K562 (cell line): ENCODE results near the gene NSF. TPM values are rescaled to one million over a fixed set of nuclear protein-coding genes. Genes with fewer than 3 reads are reported as not detected.

Experiments used
- ARHGAP35 ChIP-seq: fragments of 450-650 bp; IDR thresholded peaks from 2 replicates; pipeline ENCODE4 v1.6.1; 2018; ENCODE audit not compliant: partially characterized antibody
- CHD1 ChIP-seq: fragments of 200-600 bp; sonication (generic); IDR thresholded peaks from one replicate; pipeline ENCODE4 v1.6.1; 2012; ENCODE audit warnings: mild to moderate bottlenecking, moderate library complexity, low read length, inconsistent platforms
- PHF21A ChIP-seq: fragments of 450-650 bp; IDR thresholded peaks from 2 replicates; pipeline ENCODE4 v1.6.1; 2017; ENCODE audit warnings: low read depth, borderline replicate concordance
- POLR2AphosphoS5 ChIP-seq: IDR thresholded peaks from 2 replicates; pipeline ENCODE4 v1.6.1; 2011; ENCODE audit warnings: mild to moderate bottlenecking, low read depth, low read length, moderate library complexity; ENCODE audit not compliant: control insufficient read depth, insufficient read depth
- PTRF ChIP-seq: fragments of 450-650 bp; IDR thresholded peaks from 2 replicates; pipeline ENCODE4 v1.6.1; 2016; ENCODE audit warnings: mild to moderate bottlenecking, missing genetic modification characterization, missing compliant biosample characterization
- SMAD3 ChIP-seq: fragments of 450-650 bp; formaldehyde crosslinking; conservative IDR thresholded peaks from 2 replicates; pipeline ENCODE4 v1.4.0; 2020; ENCODE audit warnings: mild to moderate bottlenecking
- SMARCE1 ChIP-seq: fragments of 450-650 bp; IDR thresholded peaks from 2 replicates; pipeline ENCODE4 v1.7.1; 2016; ENCODE audit warnings: mild to moderate bottlenecking
- TEAD2 ChIP-seq: fragments of 450-650 bp; IDR thresholded peaks from 2 replicates; pipeline ENCODE4 v1.6.1; 2016; ENCODE audit warnings: missing genetic modification characterization, control low read depth, missing compliant biosample characterization
- TRIM24 ChIP-seq, 2 experiments: fragments of 450-650 bp; IDR thresholded peaks; 2 replicates each; pipeline ENCODE4 v1.6.1; 2016
- polyA plus RNA-seq, 8 experiments: library from polyadenylated mRNA; depleted of rRNA in 4 of 8; stranded (reverse) in 5 of 8; unstranded in 3 of 8; fragments of >200 nt; fragmentation: Nextera tagmentation in 2 of 8; fragmentation: Illumina TruSeq in 1 of 8; extraction: Ambion mirVana in 2 of 8; extraction: Trizol in 1 of 8; gene quantifications; 2 replicates each; pipeline versions ENCODE4 v1.2.1 to v1.2.3, GENCODE V29; 2011 to 2014; ENCODE audit warnings: inconsistent platforms in 1 of 8, missing spikeins in 1 of 8
- total RNA-seq, 7 experiments: library from RNA; depleted of rRNA in 6 of 7; stranded (reverse); fragments of >200 nt in 6 of 7; fragmentation: Illumina TruSeq in 2 of 7; extraction: Trizol in 2 of 7; gene quantifications; 2 replicates each; pipeline versions ENCODE4 v1.2.1 to v1.2.3, GENCODE V29; 2011 to 2021; ENCODE audit warnings: low replicate concordance in 1 of 7
- TF ChIP-seq, protein P1 (sequence below): fragments of 250-450 bp; sonication (Bioruptor Pico); IDR thresholded peaks from 2 replicates; pipeline ENCODE4 v1.5.0; 2020; ENCODE audit warnings: mild to moderate bottlenecking
- TF ChIP-seq, protein P2 (sequence below): fragments of 250-450 bp; sonication (Bioruptor Pico); IDR thresholded peaks from 2 replicates; pipeline ENCODE4 v1.8.0; 2021; ENCODE audit warnings: borderline replicate concordance, mild to moderate bottlenecking, moderate library complexity; ENCODE audit not compliant: poor library complexity, severe bottlenecking
- TF ChIP-seq, protein P3 (sequence below): fragments of 250-450 bp; sonication (Bioruptor Pico); IDR thresholded peaks from 2 replicates; pipeline ENCODE4 v1.5.0; 2021
- TF ChIP-seq, protein P4 (sequence below): fragments of 450-650 bp; IDR thresholded peaks from 2 replicates; pipeline ENCODE4 v1.6.1; 2016; ENCODE audit warnings: antibody characterized with exemption
- TF ChIP-seq, protein P5 (sequence below), 2 experiments: fragments of 450-650 bp; IDR thresholded peaks; 2 replicates each; pipeline ENCODE4 v1.6.1; 2018; ENCODE audit warnings: mild to moderate bottlenecking in 2 of 2, low read depth in 1 of 2; ENCODE audit not compliant: partially characterized antibody in 2 of 2
- TF ChIP-seq, protein P6 (sequence below): fragments of 200-800 bp; sonication (Bioruptor generic); IDR thresholded peaks from 2 replicates; pipeline ENCODE4 v1.6.1; 2017; ENCODE audit warnings: missing genetic modification characterization, missing compliant biosample characterization
- TF ChIP-seq, protein P7 (sequence below): sonication (generic); formaldehyde crosslinking; IDR thresholded peaks from 2 replicates; pipeline ENCODE4 v1.8.1; 2023; ENCODE audit warnings: mild to moderate bottlenecking, missing genetic modification reagents, moderate library complexity

NSF gene
- total and polyA plus RNA-seq, 9 of the 15 experiments (the other 6 are each of a cell fraction or from before 2014, with no cell fraction given): 16.7 to 39.8 (median 36.7) TPM

DNA sequence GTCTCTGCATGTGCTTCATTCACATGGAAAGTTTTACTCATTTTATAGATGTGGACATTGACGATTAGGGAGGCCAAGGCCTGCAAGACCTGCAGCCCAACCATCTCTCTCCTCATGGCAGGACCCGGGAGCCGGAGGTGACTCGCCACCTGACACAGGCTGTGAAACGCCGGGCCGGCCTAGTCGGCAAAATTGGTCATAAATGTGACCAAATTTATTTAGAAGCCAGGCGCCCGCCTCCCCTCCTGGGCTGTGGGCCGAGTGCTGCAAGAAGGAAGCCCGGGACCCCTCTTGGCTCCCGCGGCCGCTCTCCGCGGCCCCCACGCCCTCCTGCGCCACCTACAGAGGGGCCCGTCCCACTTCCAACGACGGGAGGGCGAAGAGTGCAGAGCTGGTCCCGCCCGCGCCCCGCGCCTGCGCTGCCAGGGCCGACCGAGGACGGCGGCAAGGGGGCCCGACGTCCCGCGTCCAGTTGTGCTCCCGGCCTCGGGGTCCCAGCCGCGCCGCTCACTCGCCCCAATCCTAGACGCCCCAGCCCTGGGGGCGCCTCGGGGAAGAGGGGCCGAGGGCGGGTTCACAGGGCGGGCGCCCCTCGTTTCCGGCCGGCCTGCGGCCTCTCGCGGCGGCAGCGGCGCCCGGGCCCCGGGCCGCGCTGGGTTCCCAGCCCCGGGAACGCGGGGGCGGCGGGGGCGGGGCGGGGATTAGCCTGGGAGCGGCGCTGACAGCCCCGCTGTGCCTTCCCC, 180.5 kb downstream of the NSF start (continued):
- TF ChIP-seq, protein P1, sequence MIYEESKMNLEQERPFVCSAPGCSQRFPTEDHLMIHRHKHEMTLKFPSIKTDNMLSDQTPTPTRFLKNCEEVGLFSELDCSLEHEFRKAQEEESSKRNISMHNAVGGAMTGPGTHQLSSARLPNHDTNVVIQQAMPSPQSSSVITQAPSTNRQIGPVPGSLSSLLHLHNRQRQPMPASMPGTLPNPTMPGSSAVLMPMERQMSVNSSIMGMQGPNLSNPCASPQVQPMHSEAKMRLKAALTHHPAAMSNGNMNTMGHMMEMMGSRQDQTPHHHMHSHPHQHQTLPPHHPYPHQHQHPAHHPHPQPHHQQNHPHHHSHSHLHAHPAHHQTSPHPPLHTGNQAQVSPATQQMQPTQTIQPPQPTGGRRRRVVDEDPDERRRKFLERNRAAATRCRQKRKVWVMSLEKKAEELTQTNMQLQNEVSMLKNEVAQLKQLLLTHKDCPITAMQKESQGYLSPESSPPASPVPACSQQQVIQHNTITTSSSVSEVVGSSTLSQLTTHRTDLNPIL (CRISPR knock-in tag): no peak
- TF ChIP-seq PTRF (tag) (no peak), TRIM24 (IDR thresholded peaks at IDR 0.05) (no peak), CHD1 (no peak), SMAD3 (CRISPR knock-in tag) (no peak), PHF21A (no peak), POLR2AphosphoS5 (0 out of 2 replicates have a peak, but pooled peaks have one; percentile 12), ARHGAP35 (no peak), SMARCE1 (no peak), TEAD2 (tag) (no peak)
- TF ChIP-seq, protein P2, sequence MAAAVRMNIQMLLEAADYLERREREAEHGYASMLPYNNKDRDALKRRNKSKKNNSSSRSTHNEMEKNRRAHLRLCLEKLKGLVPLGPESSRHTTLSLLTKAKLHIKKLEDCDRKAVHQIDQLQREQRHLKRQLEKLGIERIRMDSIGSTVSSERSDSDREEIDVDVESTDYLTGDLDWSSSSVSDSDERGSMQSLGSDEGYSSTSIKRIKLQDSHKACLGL: no peak
- TF ChIP-seq, protein P3, sequence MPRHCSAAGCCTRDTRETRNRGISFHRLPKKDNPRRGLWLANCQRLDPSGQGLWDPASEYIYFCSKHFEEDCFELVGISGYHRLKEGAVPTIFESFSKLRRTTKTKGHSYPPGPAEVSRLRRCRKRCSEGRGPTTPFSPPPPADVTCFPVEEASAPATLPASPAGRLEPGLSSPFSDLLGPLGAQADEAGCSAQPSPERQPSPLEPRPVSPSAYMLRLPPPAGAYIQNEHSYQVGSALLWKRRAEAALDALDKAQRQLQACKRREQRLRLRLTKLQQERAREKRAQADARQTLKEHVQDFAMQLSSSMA: no peak
- TF ChIP-seq, protein P4, sequence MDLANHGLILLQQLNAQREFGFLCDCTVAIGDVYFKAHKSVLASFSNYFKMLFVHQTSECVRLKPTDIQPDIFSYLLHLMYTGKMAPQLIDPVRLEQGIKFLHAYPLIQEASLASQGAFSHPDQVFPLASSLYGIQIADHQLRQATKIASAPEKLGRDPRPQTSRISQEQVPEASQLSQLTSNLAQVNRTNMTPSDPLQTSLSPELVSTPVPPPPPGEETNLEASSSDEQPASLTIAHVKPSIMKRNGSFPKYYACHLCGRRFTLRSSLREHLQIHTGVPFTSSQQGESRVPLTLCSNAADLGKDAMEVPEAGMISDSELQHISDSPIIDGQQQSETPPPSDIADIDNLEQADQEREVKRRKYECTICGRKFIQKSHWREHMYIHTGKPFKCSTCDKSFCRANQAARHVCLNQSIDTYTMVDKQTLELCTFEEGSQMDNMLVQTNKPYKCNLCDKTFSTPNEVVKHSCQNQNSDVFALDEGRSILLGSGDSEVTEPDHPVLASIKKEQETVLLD: no peak
- TF ChIP-seq, protein P5, sequence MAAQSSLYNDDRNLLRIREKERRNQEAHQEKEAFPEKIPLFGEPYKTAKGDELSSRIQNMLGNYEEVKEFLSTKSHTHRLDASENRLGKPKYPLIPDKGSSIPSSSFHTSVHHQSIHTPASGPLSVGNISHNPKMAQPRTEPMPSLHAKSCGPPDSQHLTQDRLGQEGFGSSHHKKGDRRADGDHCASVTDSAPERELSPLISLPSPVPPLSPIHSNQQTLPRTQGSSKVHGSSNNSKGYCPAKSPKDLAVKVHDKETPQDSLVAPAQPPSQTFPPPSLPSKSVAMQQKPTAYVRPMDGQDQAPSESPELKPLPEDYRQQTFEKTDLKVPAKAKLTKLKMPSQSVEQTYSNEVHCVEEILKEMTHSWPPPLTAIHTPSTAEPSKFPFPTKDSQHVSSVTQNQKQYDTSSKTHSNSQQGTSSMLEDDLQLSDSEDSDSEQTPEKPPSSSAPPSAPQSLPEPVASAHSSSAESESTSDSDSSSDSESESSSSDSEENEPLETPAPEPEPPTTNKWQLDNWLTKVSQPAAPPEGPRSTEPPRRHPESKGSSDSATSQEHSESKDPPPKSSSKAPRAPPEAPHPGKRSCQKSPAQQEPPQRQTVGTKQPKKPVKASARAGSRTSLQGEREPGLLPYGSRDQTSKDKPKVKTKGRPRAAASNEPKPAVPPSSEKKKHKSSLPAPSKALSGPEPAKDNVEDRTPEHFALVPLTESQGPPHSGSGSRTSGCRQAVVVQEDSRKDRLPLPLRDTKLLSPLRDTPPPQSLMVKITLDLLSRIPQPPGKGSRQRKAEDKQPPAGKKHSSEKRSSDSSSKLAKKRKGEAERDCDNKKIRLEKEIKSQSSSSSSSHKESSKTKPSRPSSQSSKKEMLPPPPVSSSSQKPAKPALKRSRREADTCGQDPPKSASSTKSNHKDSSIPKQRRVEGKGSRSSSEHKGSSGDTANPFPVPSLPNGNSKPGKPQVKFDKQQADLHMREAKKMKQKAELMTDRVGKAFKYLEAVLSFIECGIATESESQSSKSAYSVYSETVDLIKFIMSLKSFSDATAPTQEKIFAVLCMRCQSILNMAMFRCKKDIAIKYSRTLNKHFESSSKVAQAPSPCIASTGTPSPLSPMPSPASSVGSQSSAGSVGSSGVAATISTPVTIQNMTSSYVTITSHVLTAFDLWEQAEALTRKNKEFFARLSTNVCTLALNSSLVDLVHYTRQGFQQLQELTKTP (IDR thresholded peaks at IDR 0.05; ENCODE audit: low read depth in 1 of 2, partially characterized antibody in 2 of 2): no peak
- TF ChIP-seq, protein P6, sequence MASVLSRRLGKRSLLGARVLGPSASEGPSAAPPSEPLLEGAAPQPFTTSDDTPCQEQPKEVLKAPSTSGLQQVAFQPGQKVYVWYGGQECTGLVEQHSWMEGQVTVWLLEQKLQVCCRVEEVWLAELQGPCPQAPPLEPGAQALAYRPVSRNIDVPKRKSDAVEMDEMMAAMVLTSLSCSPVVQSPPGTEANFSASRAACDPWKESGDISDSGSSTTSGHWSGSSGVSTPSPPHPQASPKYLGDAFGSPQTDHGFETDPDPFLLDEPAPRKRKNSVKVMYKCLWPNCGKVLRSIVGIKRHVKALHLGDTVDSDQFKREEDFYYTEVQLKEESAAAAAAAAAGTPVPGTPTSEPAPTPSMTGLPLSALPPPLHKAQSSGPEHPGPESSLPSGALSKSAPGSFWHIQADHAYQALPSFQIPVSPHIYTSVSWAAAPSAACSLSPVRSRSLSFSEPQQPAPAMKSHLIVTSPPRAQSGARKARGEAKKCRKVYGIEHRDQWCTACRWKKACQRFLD (CRISPR knock-in tag): no peak
- TF ChIP-seq, protein P7, sequence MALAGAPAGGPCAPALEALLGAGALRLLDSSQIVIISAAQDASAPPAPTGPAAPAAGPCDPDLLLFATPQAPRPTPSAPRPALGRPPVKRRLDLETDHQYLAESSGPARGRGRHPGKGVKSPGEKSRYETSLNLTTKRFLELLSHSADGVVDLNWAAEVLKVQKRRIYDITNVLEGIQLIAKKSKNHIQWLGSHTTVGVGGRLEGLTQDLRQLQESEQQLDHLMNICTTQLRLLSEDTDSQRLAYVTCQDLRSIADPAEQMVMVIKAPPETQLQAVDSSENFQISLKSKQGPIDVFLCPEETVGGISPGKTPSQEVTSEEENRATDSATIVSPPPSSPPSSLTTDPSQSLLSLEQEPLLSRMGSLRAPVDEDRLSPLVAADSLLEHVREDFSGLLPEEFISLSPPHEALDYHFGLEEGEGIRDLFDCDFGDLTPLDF (CRISPR knock-in tag): peak; percentile 57; the same call in 1 of the 2 replicates
